ENCODE results near the gene CECR2.
"Not testable (repeated sequence)": the region's sequence is repeated elsewhere in the genome, so short reads cannot be mapped to it uniquely, and the experiment has no call there.

Gene CECR2

GRCh38 chr22:17471886-17472535 is 102.8 kb downstream of the CECR2 start:
- DNase-seq, result no peak

GRCh38 chr22:17472932-17473331 is 103.7 kb downstream of the CECR2 start:
- DNase-seq, result no peak

DNA sequence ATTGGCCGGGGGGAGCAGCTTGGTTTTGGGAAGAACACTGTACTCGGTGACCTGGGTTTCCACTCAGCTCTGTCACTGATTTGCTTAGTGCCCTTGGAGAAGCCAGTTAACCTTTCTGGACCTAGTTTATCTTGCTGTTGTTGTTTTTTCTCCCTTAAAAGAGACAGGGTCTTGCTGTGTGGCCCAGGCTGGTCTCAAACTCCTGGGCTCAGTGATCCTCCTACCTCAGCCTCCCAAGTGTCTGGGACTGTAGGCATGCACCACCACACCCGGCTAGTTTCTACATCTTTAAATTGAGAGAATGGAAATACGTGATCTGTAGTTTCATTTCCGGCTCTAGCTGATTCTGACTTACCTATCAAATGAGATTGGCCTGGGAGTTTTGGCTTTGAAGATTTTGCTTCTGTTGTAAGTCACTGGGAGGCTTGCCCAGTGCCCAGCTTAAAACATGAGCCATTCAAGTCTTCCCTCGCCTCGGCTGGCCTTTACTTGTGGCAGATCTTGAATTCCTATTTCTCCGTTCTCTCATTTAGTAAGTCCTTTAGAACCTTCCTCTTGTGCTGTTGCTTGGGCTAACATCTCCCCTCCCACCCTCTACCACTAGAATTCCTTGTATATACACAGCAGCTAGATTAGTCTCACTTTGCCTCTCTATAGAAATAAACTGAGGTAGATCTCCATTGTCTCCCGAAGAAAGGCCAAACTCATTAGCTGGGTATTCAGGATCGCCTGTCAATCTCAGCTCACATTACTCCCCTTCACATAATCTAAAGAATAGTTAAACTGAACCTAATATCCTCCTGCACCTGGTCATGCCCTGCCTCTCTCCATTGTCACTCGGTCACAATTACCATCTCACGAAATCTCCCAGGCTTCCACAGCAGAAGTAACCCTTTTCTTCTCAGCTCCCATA is 106.3 kb downstream of the CECR2 start:
- DNase-seq, result no peak

DNA sequence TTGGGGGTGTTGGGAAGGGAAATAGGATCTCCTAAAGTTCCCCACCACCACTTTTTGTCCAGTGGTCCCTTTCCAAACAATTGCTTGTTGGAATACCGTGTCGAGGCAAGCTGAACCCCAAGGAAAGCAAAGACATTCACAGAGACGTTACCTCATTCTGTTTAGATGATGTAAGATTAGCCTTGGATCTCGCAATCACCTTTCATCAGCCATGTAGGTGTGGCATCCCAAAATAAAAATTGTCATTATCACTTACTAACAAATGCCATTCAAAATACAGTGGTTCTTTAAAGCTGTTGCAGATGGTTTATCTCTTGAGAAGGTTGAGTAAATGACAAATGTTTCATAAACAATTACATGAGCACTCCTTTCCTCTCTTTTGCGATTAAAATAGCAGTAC is 107.6 kb downstream of the CECR2 start:
- DNase-seq, result no peak

- DNase-seq, result no peak
These were observed 108.2 kb downstream of the CECR2 start for GRCh38 chr22:17477391-17477833.

DNA sequence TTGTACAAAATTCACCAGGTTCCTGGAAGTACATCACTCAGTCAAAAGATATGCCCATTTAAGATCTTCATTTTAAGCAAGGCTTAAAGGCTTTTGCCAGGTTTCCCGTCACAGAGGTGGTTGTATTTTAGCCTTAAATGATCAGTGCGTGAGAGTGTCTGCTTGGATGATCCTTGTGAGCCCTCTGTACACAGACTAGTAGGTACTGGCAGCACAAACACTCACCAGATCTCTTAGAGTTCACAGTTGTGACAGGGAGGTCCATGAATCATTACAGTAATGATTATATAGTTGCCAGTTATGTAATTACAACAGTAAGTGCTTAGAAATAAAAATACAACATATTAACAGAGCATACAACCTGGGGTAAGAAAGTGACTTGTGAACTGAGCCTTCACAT is 109.9 kb downstream of the CECR2 start:
- DNase-seq, result no peak

GRCh38 chr22:17481424-17481823 is 112.2 kb downstream of the CECR2 start:
- DNase-seq, result no peak

DNA sequence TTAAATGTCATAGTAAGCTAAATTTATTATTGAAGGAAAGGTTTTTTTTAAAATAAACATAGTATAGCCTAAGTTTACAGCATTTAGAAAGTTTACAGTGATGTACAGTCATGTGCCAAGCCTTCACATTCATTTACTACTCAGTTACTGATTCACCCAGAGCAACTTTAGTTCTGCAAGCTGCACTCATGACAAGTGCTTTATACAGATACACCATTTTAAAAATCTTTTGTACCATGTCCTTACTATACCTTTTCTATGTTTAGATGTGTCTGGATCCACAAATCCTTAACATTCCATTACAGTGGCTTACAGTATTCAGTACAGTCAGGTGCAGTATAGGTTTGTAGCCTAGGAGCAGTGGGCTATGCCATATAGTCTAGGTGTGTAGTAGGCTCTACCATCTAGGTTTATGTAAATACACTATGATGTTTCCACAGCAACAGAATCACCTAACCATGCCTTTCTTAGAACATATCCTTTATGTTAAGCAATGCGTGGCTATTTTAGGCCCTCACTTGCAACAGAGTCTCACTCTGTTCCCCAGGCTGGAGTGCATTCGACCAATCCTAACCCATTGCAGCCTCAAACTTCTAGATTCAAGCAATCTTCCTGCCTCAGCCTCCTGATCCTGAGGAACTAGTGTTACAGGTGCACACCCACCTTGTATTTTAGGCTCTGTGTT is 114.6 kb downstream of the CECR2 start:
- no peak for DNase-seq

GRCh38 chr22:17484608-17485007 is 115.3 kb downstream of the CECR2 start:
- DNase-seq, result no peak

- no peak for DNase-seq
These were observed 117.1 kb downstream of the CECR2 start for GRCh38 chr22:17486313-17486712.

GRCh38 chr22:17486719-17487118 is 117.5 kb downstream of the CECR2 start:
- DNase-seq, result no peak

- DNase-seq, result no peak
These were observed 119.8 kb downstream of the CECR2 start for GRCh38 chr22:17489101-17489500.

- DNase-seq, result no peak
These were observed 121.9 kb downstream of the CECR2 start for GRCh38 chr22:17491090-17491640.

- DNase-seq, result no peak
These were observed 123.0 kb downstream of the CECR2 start for GRCh38 chr22:17492247-17492646.

DNA sequence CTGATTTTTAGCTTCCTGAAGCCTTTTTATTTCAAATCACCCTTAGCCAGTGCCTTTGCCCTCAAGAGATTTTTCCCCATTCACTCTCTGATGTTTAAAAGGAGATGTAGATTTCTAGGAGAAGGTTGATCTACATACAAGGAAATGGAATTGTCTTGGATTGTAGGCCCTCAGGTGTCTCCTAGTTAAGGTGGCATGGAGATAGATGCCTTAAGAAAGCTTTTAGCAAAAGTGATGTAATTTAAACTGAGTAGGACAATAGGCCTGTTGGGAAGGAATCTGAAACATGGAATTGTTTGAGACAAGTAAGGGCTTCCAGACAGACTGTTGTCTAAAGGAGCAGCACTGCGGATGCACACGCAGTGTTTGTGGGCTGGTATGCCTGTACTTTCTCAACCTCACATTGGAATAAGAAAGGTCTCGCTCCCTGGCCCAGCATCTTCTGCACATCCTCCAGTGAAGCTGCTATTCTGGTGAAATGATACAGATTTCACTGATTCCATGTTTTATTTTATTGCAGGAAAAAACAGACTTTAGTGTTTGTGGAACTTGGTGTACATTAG is 124.2 kb downstream of the CECR2 start:
- DNase-seq, result no peak

DNA sequence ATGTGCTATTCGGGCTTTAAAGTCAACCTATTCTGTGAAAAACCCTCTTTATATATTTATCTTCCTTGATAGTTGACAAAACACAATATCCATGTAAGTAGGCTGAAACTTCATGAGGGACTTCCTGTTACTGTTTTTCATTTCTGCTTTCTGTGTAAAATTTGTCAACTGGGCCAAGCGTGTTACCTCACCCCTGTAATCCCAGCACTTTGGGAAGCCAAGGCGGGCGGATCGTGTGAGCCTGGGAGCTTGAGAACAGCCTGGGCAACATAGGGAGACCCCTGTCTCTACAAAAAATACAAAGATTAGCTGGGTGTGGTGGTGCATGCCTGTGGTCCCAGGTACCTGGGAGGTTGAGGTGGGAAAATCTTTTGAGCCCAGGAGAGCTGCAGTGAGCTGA is 127.6 kb downstream of the CECR2 start:
- no peak for DNase-seq

DNA sequence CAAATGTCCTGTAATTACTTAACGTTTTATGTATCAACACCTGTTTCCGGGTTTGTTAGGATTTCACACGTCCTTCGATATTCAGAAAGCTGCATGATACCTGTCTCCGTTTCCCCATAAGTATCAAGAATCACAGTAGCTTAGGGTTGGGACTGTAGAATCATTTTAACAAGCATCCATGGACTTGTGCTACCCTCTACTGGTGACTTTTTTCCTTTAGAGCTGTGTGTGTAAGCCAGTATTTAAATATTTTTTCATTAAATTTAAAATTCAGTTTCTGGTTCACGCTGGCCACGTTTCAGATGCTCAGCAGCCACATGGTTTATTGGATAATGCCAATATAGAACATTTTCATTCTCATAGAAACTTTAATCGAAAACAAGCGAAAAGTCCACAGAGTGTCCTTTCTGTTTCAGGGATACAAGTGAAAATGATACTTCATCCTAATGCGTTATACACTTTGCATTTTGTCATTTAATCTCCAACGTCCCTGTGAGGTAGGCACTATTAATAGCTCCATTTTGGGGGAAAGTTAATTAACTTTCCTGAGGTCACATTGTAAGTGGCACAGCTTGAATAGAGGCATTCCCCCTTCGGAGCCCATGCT is 132.5 kb downstream of the CECR2 start:
- no peak for DNase-seq

GRCh38 chr22:17508110-17508509 is 138.8 kb downstream of the CECR2 start:
- no peak for DNase-seq

DNA sequence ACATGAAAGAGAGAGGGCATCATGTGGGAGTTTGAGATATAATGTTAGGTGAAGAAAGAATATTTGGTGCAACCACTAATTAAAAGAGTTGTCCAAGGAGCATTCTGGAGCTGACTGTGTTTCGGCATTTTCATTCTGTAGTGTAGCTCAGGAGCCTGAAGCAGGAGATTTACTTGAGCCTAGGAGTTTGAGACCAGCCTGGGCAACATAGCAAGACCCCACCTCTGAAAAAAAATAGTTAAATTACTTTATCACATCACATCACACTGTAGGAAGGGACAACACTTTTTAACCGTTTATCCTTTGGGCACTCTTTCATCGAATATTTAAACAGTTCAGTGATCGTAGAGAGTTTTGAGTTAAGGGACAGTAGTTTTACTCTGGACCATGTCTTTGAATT is 143.7 kb downstream of the CECR2 start:
- DNase-seq, result no peak

GRCh38 chr22:17513612-17514011 is 144.4 kb downstream of the CECR2 start:
- no peak for DNase-seq

- DNase-seq, result no peak
These were observed 144.8 kb downstream of the CECR2 start for GRCh38 chr22:17514084-17514483.

GRCh38 chr22:17518406-17518805 is 149.1 kb downstream of the CECR2 start:
- no peak for DNase-seq

GRCh38 chr22:17521971-17522370 is 152.7 kb downstream of the CECR2 start:
- DNase-seq, result not testable (repeated sequence)
